Ramos (cell line): ENCODE data around the gene PPP6R2.

Experiments used
- in situ Hi-C: fragments of 300-500 bp; cut with MboI; formaldehyde crosslinking; loops from one replicate; pipeline ENCODE4 v1.14.3; 2022; ENCODE audit warnings: low sequenced_read_pairs; ENCODE audit not compliant: unreplicated experiment

Gene PPP6R2

DNA sequence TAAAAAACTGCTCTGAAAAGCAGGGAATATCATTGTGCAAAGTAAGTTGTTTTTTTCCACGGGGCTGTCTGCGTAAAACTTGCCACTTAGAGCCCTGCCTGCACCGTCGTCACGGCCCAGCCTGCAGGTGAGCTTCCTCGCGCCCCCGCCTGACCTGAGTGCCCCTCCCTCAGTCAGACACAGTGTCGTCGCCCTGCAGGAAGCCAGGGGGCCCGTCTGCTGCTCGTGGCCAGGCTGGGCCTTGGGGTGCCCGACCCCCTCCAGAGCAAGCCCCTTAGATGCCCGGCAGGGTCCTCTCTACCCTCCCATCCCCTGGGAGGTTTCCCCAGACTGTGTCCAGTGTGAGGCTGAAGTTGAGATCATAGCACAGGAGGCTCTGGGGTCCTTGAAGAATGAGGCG lies 100.1 kb downstream of the PPP6R2 start:
- in situ Hi-C loops: no loop called here

GRCh38 chr22:50443801-50444625 lies 100.9 kb downstream of the PPP6R2 start:
- in situ Hi-C loops: no loop called here

DNA sequence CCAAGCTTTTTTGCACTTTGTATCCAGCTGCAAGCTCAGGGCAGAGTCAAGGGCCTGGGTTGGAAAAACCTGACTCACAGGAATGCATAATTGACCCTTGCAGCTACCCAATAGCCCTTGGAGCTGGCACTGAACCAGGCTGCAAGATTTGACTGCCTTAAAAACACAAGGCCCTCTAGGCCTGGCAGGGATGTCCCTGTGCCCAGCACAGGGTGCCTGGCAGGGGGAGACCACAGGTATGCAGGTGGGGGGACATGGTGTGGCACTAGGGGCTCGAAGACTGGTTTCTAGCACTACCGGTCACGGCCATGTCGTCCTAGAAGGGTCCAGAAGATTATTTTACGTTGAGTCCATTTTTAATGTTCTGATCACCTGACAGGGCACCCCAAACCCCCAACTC lies 101.5 kb downstream of the PPP6R2 start:
- in situ Hi-C loops: no loop called here

- in situ Hi-C loops: no loop called here
Observed at GRCh38 chr22:50445071-50445879, 102.1 kb downstream of the PPP6R2 start.

GRCh38 chr22:50445880-50446707 lies 103.0 kb downstream of the PPP6R2 start:
- in situ Hi-C loops: no loop called here

DNA sequence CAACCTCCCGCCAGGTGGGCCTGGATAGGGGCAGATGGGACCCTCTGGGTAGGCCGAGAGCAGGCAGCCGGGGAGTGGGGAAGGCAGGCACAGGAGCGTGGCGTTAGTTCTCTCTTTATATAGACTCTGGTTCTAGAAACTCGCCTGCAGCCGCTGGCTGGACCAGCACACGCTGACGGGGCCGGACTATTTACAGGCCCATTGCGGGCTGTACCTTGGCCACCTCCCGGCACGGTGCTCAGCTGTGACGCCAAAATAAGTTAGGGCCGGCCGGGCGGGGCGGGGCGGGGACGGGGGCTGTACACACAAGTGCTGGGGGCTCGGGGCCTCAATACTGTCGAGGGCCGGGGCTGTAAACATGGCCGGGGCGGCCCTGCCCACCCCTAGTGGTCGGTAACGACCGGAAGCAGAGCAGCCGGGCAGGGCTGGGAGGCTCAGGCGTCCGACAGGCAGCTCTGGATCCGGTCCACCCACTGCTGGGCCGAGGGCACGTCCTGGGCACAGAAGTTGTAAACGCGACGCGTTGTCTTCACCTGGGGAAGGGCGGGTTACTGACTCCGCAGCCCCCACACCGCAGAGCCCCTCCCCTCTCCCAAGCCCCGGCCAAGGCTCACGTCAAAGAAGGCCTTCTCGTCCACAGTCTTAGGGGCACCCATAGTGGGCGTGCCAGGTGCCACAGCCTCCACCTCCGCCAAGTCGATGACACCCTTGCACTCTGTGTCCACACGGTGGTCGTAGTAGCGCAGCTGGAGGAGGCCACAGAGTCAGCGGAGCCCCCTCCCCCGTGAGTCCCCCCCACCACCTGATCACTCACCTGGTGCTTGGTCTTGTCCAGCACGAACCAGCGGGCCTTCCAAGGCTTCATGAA lies 103.8 kb downstream of the PPP6R2 start:
- in situ Hi-C loops: no loop called here

- in situ Hi-C loops: no loop called here
Observed at GRCh38 chr22:50447576-50448551, 104.7 kb downstream of the PPP6R2 start.

DNA sequence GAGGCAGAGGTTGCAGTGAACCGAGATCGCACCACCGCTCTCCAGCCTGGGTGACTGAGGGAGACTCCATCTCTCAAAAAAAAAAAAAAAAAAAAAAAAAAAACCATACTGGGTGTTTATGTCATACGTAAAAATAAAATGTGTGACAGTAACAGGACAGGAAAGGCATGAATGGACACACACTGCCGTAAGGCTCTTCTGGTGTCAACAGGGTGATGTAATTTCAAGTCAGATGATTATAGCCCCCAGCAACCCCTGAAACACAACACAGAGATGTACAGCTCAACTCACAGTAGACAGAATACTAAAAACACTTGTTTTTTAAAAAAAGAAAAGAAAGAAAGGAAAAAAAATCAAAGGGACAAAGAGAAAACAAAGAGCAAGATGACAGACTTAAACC lies 109.5 kb downstream of the PPP6R2 start:
- in situ Hi-C loops: no loop called here

GRCh38 chr22:50454556-50455075 lies 111.5 kb downstream of the PPP6R2 start:
- in situ Hi-C loops: no loop called here

GRCh38 chr22:50455201-50455600 lies 112.1 kb downstream of the PPP6R2 start:
- in situ Hi-C loops: no loop called here

DNA sequence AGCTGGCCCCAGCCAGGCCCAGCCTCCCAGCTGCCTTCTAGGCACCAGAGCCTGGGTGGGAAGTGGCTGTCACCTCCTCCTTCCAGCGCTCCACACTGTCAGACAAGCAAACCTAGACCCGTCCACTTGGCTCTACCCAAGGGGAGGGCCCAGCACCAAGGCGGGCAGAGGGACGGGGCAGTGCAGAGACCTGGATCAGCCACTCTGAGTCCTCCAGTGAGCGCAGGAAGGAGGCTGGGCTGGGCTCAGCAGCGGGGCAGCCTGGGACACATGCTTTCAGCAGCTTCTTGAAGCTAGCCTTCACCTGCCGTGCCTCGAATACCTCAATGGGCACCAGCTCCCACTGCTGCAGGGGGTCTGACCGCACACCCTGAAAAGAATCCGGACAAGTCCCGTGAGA lies 112.9 kb downstream of the PPP6R2 start:
- in situ Hi-C loops: no loop called here

- in situ Hi-C loops: no loop called here
Observed at GRCh38 chr22:50456466-50457234, 113.5 kb downstream of the PPP6R2 start.

- in situ Hi-C loops: no loop called here
Observed at GRCh38 chr22:50459016-50459415, 115.9 kb downstream of the PPP6R2 start.

GRCh38 chr22:50459496-50460140 lies 116.5 kb downstream of the PPP6R2 start:
- in situ Hi-C loops: no loop called here

- in situ Hi-C loops: no loop called here
Observed at GRCh38 chr22:50460938-50461337, 117.8 kb downstream of the PPP6R2 start.

DNA sequence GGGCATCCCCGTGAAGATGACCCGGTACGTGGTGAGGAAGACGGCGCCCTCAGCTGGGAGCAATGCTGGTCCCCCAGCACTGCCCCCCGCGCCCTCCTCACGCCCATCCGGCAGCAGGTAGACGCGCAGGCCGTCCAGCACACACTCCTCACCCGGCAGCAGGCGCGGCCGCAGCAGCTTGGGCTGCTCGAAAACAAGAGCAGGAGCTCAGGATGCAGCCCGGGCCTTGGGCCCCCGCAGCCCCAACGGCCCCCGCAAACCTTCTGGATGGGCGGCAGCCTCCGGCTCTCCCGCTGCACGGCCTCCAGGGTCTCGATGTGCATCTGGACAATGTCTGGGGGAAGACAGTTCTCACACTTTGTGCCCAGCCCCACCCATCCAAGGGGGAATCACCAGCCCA lies 118.4 kb downstream of the PPP6R2 start:
- in situ Hi-C loops: no loop called here

- in situ Hi-C loops: no loop called here
Observed at GRCh38 chr22:50461979-50462540, 118.9 kb downstream of the PPP6R2 start.
